Measurements from ENCODE around the gene PFKFB4. TPM values are rescaled to one million over a fixed set of nuclear protein-coding genes. Genes with fewer than 3 reads are reported as not detected.

Gene PFKFB4
- polyA plus RNA-seq, 4 donors, result 3.7 to 6.1 (median 5.5) TPM

DNA sequence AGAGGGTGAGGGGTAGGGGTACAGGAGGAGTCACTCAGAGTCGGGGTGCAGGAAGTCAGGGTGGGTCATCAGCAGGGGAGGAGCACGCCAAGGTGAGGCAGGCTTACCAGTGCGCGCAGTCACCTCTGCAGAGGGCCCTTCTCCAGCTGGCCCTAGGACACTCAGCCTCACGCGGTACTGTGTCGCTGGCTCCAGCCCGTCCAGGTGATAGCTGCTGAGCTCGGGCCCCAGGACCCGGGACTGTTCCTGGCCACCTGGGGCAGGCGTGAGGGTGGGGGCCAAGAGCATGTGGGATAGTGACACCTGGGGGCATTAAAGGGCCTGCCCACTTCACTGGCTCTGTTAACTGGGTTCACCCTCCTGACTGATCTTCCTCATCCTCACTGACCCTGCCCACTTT is 31.1 kb upstream of the PFKFB4 start:
- DNase-seq (ENCODE audit: low read depth in 4 of 4, low spot score in 2 of 4), result no peak

GRCh38 chr3:48585411-48585810 is 28.8 kb upstream of the PFKFB4 start:
- DNase-seq (ENCODE audit: low read depth in 4 of 4, low spot score in 2 of 4), result no peak

DNA sequence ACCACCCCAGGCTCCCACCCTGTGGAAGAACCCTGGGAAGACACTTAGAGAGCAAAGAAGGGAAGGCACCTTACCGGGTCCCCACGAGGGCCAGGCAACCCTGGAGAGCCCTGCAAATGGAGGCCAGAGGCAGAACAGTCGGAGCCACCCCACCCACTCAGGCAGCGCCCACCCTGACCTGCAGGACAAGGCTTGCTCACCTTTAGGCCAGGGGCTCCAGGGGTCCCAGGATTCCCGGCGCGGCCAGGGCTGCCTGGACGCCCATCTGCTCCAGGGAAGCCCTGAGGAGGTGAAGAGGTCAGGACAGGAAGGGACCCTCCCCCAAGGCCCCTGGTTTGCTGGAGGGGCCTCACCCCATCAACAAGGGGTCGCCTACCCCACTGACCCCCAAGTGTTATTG is 28.2 kb upstream of the PFKFB4 start:
- DNase-seq (ENCODE audit: low read depth in 4 of 4, low spot score in 2 of 4), result no peak

DNA sequence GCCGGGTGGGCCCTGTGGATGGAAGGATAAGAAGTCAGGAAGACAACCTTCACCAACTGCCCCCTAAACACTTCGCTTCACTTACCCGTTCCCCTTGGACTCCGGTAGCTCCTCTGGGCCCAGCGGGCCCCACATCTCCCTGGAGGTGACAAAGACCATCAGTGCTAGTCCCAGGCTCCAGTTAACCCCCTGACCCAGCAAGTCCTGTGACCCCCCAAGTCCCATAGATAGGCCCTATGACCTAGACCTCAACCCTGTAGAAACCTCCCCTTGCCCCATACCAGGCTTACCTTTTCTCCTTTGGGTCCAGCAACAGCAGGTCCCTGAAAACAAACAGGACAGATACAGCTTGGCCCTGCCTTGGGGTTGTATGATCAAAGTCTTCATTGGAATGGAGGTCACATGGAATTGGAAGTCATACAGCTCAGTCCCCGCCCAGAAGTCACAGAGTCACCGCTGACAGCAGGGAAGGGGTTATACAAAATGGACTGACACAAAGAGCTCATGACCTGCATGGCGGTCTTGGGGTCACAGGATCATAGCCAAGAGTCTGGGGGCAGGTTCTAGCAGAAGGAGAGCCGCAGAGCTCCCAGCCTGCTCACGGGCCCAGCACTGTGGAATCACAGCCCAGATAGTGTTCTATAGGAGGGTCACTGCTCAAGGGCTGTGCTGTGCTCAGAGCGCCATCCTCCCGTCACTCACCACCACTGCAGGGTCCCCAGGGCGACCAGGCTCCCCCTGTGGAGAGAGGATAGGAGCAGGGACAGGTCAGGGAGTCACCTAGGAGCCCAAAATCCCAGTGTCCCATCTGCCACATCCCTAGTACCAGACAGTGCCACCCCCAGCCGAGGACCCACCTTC is 25.2 kb upstream of the PFKFB4 start:
- DNase-seq (ENCODE audit: low read depth in 4 of 4, low spot score in 2 of 4), result no peak

DNA sequence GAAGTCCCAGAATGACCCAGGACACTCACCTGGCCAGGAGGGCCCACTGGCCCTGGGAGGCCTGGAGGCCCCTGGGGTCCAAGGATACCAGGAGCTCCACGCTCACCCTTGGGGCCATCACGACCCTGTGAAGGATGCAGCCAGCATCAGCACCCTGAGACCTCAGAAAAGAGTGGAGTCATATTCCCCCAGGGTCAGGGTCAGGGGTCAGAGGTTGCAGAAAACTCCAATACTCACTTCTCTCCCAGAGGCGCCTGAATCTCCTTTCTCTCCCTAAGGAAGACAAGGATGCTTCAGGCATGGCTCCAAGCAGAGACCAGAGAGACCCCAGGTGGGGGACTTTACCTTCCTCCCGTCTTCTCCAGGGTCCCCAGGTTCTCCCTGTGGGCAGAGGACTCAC is 20.0 kb upstream of the PFKFB4 start:
- no peak for DNase-seq (ENCODE audit: low read depth in 4 of 4, low spot score in 2 of 4)

DNA sequence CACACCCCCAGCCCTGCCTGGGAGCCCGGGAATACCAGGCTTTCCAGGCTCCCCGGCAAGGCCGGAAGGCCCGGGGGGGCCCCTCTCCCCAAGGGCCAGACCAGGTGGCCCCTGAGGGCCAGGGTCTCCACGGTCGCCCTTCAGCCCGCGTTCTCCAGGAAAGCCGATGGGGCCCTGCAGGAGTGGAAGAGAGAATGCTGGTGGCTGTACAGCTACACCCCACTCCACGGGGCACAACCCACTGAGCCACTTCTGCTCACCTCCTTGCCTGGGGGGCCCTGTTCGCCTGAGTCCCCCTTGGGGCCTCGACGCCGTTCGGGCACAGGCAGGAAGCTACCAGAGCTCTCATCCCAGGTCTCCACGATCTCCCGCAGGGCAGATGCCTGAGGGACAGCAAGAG is 18.8 kb upstream of the PFKFB4 start:
- DNase-seq (ENCODE audit: low read depth in 4 of 4, low spot score in 2 of 4), result no peak

DNA sequence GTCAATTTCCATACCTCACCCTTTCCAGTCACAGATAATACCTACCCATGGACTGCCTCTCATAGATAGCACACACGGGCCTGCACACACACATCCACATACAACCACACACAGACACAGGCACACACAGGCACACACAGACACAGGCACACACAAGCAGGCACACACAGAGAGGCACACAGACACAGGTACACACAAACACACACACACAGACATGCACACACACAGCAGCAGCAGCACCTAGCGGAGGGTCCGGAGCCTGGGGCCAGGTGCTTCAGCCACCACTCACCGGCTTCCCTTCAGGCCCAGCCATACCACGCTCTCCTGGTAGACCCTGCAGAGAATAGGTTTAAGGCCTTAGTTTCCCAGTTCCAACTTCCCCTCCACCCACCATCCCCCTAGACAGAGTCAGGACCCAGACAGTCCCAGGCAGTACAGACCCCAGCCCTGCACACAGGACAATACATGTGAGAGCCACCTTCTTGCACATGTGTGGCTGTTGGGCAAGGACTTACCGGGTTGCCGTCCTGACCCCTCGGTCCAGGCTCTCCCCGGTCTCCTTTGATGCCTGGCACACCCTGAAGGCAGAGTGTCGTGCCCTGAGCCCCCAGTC is 17.5 kb upstream of the PFKFB4 start:
- no peak for DNase-seq (ENCODE audit: low read depth in 4 of 4, low spot score in 2 of 4)

GRCh38 chr3:48572517-48572916 is 15.9 kb upstream of the PFKFB4 start:
- DNase-seq (ENCODE audit: low read depth in 4 of 4, low spot score in 2 of 4), result no peak

DNA sequence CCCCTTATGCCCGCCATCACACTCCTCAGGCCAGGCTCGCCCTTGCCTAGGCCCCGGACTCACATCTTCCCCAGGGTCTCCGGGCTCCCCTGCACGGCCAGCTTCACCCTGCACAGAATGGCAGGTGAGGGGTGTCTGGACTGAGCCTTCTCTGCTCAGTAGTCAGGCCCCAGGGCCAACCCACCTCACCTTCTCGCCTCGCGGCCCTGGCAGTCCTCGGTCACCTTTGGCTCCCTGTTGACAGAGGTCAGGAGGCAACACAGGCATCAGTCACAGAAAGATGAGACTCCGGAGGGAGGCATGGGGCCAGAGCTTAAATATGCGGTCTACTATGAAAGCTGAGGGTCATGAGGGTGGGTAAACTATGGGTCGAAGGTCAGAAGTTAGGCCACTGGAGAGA is 15.3 kb upstream of the PFKFB4 start:
- no peak for DNase-seq (ENCODE audit: low read depth in 4 of 4, low spot score in 2 of 4)

GRCh38 chr3:48569808-48570450 is 13.3 kb upstream of the PFKFB4 start:
- DNase-seq (ENCODE audit: low read depth in 4 of 4, low spot score in 2 of 4), result no peak

DNA sequence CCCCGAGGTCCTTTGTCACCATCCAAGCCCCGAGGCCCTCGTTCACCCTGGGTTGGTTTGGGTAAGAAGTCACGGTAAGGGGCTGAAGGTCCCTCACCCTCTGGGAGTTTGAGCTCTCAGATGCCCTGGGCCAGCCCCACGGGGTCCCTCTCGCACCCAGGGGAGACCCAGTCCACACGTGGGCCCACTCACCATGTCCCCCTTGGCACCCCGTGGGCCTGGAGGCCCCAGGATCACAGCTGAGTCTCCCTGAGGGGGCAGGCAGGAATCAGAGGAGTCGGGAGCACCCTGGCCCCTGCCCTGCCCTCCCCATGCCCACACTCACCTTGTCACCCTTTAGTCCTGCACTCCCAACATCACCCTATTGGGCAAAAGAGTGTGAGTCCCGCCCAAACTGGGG is 12.8 kb upstream of the PFKFB4 start:
- no peak for DNase-seq (ENCODE audit: low read depth in 4 of 4, low spot score in 2 of 4)

DNA sequence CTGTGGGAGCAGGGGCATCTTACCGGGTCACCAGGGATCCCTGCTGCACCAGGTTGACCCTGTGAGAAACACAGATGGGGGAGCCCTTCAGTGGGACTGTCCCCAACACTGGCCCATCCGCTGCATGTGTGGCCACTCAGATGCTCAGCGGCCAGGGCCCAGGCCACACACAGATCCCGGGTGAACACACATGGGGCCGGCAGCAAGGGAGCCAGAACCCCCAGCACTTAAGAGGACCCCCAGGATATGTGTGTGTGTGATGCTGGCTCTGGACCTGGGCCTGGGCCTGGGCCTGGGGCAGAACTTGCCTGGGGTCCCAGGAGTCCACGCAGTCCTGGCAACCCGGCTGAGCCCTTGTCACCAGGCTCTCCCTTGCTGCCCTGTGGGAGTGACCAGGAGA is 11.9 kb upstream of the PFKFB4 start:
- no peak for DNase-seq (ENCODE audit: low read depth in 4 of 4, low spot score in 2 of 4)

GRCh38 chr3:48567500-48567899 is 10.9 kb upstream of the PFKFB4 start:
- DNase-seq (ENCODE audit: low read depth in 4 of 4, low spot score in 2 of 4), result no peak

DNA sequence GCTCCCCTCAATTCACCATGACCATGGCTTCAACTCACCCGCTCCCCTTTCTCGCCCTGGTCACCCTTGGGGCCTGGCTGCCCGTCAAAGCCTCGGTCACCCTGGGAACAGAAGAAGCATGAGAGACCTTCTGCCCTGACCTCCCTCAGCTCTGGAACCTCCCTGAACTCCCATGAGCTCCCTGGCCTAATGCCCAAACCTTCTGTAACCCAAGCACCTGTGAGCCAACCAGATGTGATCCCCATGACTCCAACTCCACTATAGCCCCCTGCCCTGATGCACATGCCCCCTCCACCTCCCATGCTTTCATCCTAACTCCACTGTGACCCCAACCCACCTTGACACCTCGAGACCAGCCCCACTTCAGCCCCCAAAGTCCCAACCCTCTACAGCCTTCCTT is 10.5 kb upstream of the PFKFB4 start:
- no peak for DNase-seq (ENCODE audit: low read depth in 4 of 4, low spot score in 2 of 4)

GRCh38 chr3:48566401-48566760 is 9.8 kb upstream of the PFKFB4 start:
- DNase-seq (ENCODE audit: low read depth in 4 of 4, low spot score in 2 of 4), result no peak

GRCh38 chr3:48565591-48566400 is 9.2 kb upstream of the PFKFB4 start:
- no peak for DNase-seq (ENCODE audit: low read depth in 4 of 4, low spot score in 2 of 4)

DNA sequence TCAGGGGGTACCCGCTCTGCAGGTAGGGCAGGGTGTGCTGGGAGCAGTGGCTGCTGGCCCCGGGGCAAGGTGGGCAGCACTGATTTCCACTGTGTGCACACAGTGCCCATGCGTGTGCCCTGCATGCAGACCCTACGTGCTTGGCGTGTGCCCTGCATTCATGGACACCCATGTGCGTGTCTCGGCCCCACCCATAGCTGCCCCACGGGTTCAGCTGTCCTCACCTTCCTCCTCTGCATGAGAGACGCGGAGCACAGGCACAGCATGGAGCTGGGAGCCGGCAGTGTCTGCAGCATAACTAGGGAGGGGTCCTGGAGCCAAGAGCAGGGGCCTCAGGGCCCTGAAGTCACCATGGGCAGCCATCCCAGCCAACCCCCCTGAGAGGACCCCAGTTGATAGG is 8.6 kb upstream of the PFKFB4 start:
- DNase-seq (ENCODE audit: low read depth in 4 of 4, low spot score in 2 of 4), result no peak

DNA sequence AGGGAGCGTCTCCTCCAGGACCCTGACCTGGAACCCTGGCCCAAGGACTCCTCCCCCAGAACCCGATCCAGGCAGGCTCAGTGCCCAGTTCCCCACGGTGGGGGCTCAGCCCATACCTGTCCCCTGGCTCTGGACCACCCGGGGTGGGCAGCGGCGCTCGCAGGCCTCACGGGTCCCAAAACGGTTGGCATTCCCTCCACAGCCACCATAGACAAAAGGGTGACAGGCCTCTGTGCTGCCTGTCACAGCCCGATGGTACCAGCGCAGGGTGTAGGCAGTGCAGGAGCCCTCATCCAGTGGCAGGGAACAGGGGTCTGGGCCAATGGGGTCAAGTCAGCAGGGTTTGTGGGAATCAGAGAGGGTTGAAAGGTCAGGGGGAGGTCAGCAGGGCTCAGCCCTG is 8.1 kb upstream of the PFKFB4 start:
- no peak for DNase-seq (ENCODE audit: low read depth in 4 of 4, low spot score in 2 of 4)

- DNase-seq (ENCODE audit: low read depth in 4 of 4, low spot score in 2 of 4), result no peak
These were observed 7.4 kb upstream of the PFKFB4 start for GRCh38 chr3:48564022-48564421.

- no peak for DNase-seq (ENCODE audit: low read depth in 4 of 4, low spot score in 2 of 4)
These were observed 6.8 kb upstream of the PFKFB4 start, which contains the start of gene UCN2 for GRCh38 chr3:48563382-48563918. Gene UCN2, minus strand, starts transcription at chr3:48563781. Its CDS starts 657 bp downstream, at chr3:48563124.

Measured in left renal cortex interstitium (tissue), 4 donors.